Psoas muscle (tissue), 8 donors: ENCODE measurements around the gene PRCD. TPM values are rescaled to one million over a fixed set of nuclear protein-coding genes. Genes with fewer than 3 reads are reported as not detected.
"Not testable (repeated sequence)": the region's sequence is repeated elsewhere in the genome, so short reads cannot be mapped to it uniquely, and the experiment has no call there.

Experiments
- ATAC-seq, 4 donors: fragments of 200-7000 bp; cut with Tn5 transposase; one replicate each; pipeline ENCODE4 v1.9.1; 2020; ENCODE audit warnings: moderate library complexity in 3 of 4, mild to moderate bottlenecking in 2 of 4
- DNase-seq, 2 donors: peaks; one replicate each; pipeline ENCODE4 v3.0.0-alpha.2; 2020
- H3K27ac ChIP-seq: fragments of 200-600 bp; one replicate; pipeline ENCODE4 v1.8.0; 2022
- H3K27me3 ChIP-seq, 3 donors: fragments of 200-600 bp in 1 of 3; one replicate each; pipeline versions ENCODE4 v1.6.1 to v1.8.0; 2013 to 2022; ENCODE audit warnings: low read length in 2 of 3, mild to moderate bottlenecking in 2 of 3, moderate library complexity in 1 of 3; ENCODE audit not compliant: insufficient read depth in 3 of 3
- H3K36me3 ChIP-seq, 2 donors: fragments of 200-600 bp in 1 of 2; one replicate each; pipeline versions ENCODE4 v1.6.1 to v1.8.0; 2013 to 2022; ENCODE audit warnings: low read depth in 1 of 2, mild to moderate bottlenecking in 1 of 2, moderate library complexity in 1 of 2; ENCODE audit not compliant: insufficient read depth in 1 of 2
- H3K4me1 ChIP-seq: fragments of 200-600 bp; one replicate; pipeline ENCODE4 v1.8.0; 2022
- H3K4me3 ChIP-seq: fragments of 200-600 bp; one replicate; pipeline ENCODE4 v1.8.0; 2022; ENCODE audit warnings: mild to moderate bottlenecking
- H3K9me3 ChIP-seq: fragments of 200-600 bp; one replicate; pipeline ENCODE4 v1.8.0; 2022
- WGBS, 3 donors: extraction: QIAGEN DNeasy Blood & Tissue Kit; methylation state at CpG; one replicate each; pipeline versions ENCODE4 v1.1.6 to v1.1.7; 2013; 5-methylcytosine and 5-hydroxymethylcytosine counted together
- intact Hi-C, 2 donors: fragments of 100-400 bp; cut with DNase I; formaldehyde crosslinking; loops; one replicate each; pipeline versions ENCODE4 v1.11.0 to v1.14.2; 2022
- polyA plus RNA-seq, 3 donors: library from polyadenylated mRNA; stranded (reverse); fragments of 200-250 nt; gene quantifications; one replicate each; pipeline ENCODE4 v1.2.3, GENCODE V29; 2013
- total RNA-seq, 4 donors: library from RNA; stranded (reverse); fragmentation: NEBNext Ultra II Directional in 2 of 4; extraction: Animal tissue kit (Norgen Biotek cat#: 25700) in 2 of 4; gene quantifications; one replicate each; pipeline versions ENCODE4 v1.2.1 to v1.2.4, GENCODE V29; 2021 to 2023
- TF ChIP-seq, protein P1 (sequence below): fragments of 200-600 bp; IDR thresholded peaks from one replicate; pipeline ENCODE4 v1.8.0; 2022; ENCODE audit warnings: antibody characterized with exemption
- donor health status: healthy with polysubstance abuse.
- donor health status: DM: no; HTN: no; CAD: no; lungs with moderate emphysema.
- donor health status: Bipolar disorder and iron deficiency.
- donor health status: healthy.
- donor health status: DM: yes; HTN: yes; CAD: no.
- donor health status: DM: no; HTN: no; CAD: no.
- donor health status: DM: no; HTN: no; CAD: no.
- donor health status: DM: yes; HTN: yes; CAD: no.

Gene PRCD
- total and polyA plus RNA-seq, 7 donors: 0.18 to 1.7 (median 1.3) TPM

GRCh38 chr17:76523084-76524037, 16.5 kb upstream of the PRCD start:
- Histone ChIP-seq H3K4me3 (no peak overlapping the region), H3K27ac (no peak overlapping the region), H3K9me3 (no peaks in the 10 kb centered on the region), H3K27me3 (peaks cover 0 to 1% (median 0%) of the 10 kb centered on the region in 3 donors), H3K36me3 (no peaks in the 10 kb centered on the region), H3K4me1 (peaks cover 12% of the 10 kb centered on the region)
- TF ChIP-seq, protein P1, sequence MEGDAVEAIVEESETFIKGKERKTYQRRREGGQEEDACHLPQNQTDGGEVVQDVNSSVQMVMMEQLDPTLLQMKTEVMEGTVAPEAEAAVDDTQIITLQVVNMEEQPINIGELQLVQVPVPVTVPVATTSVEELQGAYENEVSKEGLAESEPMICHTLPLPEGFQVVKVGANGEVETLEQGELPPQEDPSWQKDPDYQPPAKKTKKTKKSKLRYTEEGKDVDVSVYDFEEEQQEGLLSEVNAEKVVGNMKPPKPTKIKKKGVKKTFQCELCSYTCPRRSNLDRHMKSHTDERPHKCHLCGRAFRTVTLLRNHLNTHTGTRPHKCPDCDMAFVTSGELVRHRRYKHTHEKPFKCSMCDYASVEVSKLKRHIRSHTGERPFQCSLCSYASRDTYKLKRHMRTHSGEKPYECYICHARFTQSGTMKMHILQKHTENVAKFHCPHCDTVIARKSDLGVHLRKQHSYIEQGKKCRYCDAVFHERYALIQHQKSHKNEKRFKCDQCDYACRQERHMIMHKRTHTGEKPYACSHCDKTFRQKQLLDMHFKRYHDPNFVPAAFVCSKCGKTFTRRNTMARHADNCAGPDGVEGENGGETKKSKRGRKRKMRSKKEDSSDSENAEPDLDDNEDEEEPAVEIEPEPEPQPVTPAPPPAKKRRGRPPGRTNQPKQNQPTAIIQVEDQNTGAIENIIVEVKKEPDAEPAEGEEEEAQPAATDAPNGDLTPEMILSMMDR: peak; percentile 100
- peak; percentile 83 to 92 (median 87) for ATAC-seq
- WGBS, 3 donors: 20 to 27% (median 23%) methylated on average over 26 to 35 of the region's 35 CpGs
- DNase-seq: peak; percentile 76 to 90
- intact Hi-C loops: loop anchor here (1.0 to 5.0 kb wide), 4 partner anchors 24 to 101 kb away; partner anchors contain the start of gene ST6GALNAC2 (in 1 of the 2)

- TF ChIP-seq, protein P1: no peak
- peak overlapping the region; percentile 36 for H3K27ac ChIP-seq
- ATAC-seq (peak in 3 of 4 donors; percentile 12 to 41 (median 17)), DNase-seq (peak; percentile 64 to 74)
- H3K27me3 ChIP-seq: peaks cover 0 to 1% (median 0%) of the 10 kb centered on the region in 3 donors
- intact Hi-C loops: loop anchor here in 1 of 2 donors (5.0 kb wide), 2 partner anchors 62 to 97 kb away; partner anchors contain the start of gene ST6GALNAC2
- H3K36me3 ChIP-seq: no peaks in the 10 kb centered on the region
- H3K4me3 ChIP-seq: no peak overlapping the region
- 56 to 60% (median 57%) methylated on average over 25 of the region's 25 CpGs for WGBS, 3 donors
- H3K9me3 ChIP-seq: no peaks in the 10 kb centered on the region
- H3K4me1 ChIP-seq: peaks cover 23% of the 10 kb centered on the region
Measured at GRCh38 chr17:76524598-76525512, 15.0 kb upstream of the PRCD start.

DNA sequence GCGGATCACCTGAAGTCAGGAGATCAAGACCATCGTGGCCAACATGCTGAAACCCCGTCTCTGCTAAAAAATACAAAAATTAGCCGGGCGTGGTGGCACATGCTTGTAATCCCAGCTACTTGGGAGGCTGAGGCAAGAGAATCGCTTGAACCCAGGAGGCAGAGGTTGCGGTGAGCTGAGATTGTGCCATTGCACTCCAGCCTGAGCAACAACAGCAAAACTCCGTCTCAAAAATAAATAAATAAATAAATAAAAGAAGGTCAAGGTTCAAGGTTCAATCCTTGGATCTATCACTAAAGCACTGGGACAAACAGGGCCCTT, 14.4 kb upstream of the PRCD start:
- H3K4me3 ChIP-seq, H3K36me3 ChIP-seq, DNase-seq, intact Hi-C loops, H3K27me3 ChIP-seq, ATAC-seq, H3K9me3 ChIP-seq: not testable (repeated sequence)
- Histone ChIP-seq H3K27ac (peak overlapping the region; percentile 36), H3K4me1 (peaks cover 29% of the 10 kb centered on the region)
- 84 to 92% (median 87%) methylated on average over 8 of the region's 8 CpGs for WGBS, 3 donors

DNA sequence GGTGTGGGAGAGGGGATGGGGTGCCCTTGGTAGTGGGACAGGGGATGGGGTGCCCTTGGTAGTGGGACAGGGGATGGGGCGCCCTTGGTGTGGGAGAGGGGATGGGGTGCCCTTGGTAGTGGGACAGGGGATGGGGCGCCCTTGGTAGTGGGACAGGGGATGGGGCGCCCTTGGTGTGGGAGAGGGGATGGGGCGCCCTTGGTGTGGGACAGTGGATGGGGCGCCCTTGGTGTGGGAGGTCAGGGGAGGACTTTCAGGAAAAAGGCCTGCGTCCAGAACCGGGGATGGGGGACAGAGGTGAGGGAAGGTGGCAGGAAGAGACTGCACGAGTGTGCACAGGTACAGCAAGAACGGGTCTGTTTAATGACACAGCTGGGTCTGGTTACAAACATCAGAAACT, 12.8 kb upstream of the PRCD start:
- DNase-seq, intact Hi-C loops: not testable (repeated sequence)
- WGBS, 3 donors: 62 to 76% (median 67%) methylated on average over 8 to 9 of the region's 9 CpGs

DNA sequence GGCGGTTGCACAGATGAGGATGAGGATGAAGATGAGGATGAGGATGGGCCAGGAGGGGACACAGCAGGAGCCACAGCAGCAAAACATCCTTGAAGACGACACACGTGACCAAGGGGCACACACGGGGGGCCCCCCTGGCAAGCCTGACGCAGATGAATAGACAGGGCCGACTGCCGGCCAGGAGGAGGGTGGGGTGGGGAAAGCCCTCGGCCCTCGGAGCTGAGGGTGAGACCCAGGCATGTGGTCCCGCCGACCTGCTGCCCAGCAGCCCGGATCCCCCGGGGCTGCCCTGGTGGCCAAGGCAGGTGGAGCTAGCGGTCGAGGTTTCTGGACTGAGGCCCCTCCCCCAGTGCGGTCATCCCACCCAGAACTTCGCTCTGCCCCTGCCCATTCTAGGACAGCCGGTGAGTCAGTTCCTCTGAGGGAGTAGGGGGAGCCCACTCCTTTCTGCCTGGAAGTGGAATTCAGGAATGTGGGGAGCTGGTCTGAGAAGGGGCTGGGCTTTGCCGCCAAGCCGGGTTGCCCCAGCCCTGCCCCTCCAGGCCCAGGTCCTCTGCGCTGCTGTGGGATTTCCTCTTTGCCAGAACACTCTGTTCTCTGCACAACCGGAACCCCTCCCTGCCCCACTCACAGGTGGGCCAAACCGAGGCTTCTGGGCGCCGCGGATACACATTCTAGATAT, 12.3 kb upstream of the PRCD start:
- peak; percentile 5 to 50 (median 41) for ATAC-seq
- TF ChIP-seq, protein P1: no peak
- peak; percentile 77 to 85 for DNase-seq
- Histone ChIP-seq H3K4me1 (peaks cover 41% of the 10 kb centered on the region), H3K9me3 (no peaks in the 10 kb centered on the region), H3K27ac (peak overlapping the region; percentile 74), H3K27me3 (peaks cover 0 to 1% (median 0%) of the 10 kb centered on the region in 3 donors), H3K36me3 (no peaks in the 10 kb centered on the region), H3K4me3 (peak overlapping the region; percentile 19)
- WGBS, 3 donors: 23 to 31% (median 28%) methylated on average over 23 to 26 of the region's 26 CpGs
- intact Hi-C loops: no loop called here

More for the DNA sequence above, 12.8 kb upstream of the PRCD start:
- H3K4me3 ChIP-seq, H3K27me3 ChIP-seq, H3K9me3 ChIP-seq, H3K36me3 ChIP-seq, ATAC-seq: not testable (repeated sequence)
- H3K4me1 ChIP-seq: peaks cover 41% of the 10 kb centered on the region
- H3K27ac ChIP-seq: peak overlapping the region; percentile 74
